NB4 (cell line): Measurements from ENCODE around the gene CPNE2.

Experiments used
- CTCF ChIP-seq: IDR thresholded peaks from one replicate; pipeline ENCODE4 v1.5.1; 2012; ENCODE audit warnings: low read depth, low read length
- MYC ChIP-seq: IDR thresholded peaks from 2 replicates; pipeline ENCODE4 v1.6.1; 2011; ENCODE audit warnings: low read depth, low read length
- POLR2A ChIP-seq: IDR thresholded peaks from 2 replicates; pipeline ENCODE4 v1.6.1; 2011; ENCODE audit warnings: mild to moderate bottlenecking; ENCODE audit not compliant: insufficient read length; ENCODE audit errors: extremely low read depth
- TF ChIP-seq, protein P1 (sequence below): IDR thresholded peaks from 2 replicates; pipeline ENCODE4 v1.6.1; 2011; ENCODE audit warnings: low read depth, low read length

DNA sequence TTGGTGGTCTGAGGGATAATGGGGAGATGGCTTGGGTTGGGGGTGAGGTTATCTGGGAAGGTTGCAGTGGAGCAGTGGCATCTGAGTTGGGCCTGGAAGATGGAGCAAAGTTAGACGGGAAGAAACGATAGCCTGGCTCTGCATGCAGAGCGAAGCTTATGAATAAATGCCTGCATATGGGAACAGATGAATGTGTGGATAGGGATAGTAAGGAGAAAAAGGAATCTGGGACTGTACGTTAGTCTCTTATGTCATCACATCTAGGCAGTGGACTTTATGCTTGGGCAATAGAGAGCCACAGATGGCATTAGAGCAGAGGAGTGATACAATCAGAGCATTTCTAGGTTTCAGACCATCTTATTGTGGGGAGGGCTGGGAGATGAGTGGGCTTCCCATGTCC, 33.0 kb downstream of the CPNE2 start:
- TF ChIP-seq CTCF (no peak), POLR2A (no peak), MYC (no peak)
- TF ChIP-seq, protein P1, sequence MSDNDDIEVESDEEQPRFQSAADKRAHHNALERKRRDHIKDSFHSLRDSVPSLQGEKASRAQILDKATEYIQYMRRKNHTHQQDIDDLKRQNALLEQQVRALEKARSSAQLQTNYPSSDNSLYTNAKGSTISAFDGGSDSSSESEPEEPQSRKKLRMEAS = no peak
